Stimulated activated CD8-positive, alpha-beta memory T cell treated with anti-CD3 and anti-CD28 coated beads, Interleukin-4, amount 100 ng/mL, for 24 hours (primary cell): ENCODE data around the gene SLC32A1.
A peak's percentile ranks its signal among the peaks of the same experiment; 100 is the strongest.

Experiments
- DNase-seq: peaks from one replicate; pipeline ENCODE4 v3.0.0-alpha.2; 2020; ENCODE audit warnings: low read depth

Gene SLC32A1

GRCh38 chr20:38752029-38752428 is 27.7 kb downstream of the SLC32A1 start:
- no peak for DNase-seq

- no peak for DNase-seq
Observed at GRCh38 chr20:38754924-38755323, 30.6 kb downstream of the SLC32A1 start.

- no peak for DNase-seq
Observed at GRCh38 chr20:38755324-38755910, 31.1 kb downstream of the SLC32A1 start.

- no peak for DNase-seq
Observed at GRCh38 chr20:38757145-38757775, 33.0 kb downstream of the SLC32A1 start.

GRCh38 chr20:38759106-38759505 is 34.8 kb downstream of the SLC32A1 start:
- DNase-seq: no peak

GRCh38 chr20:38760978-38761377 is 36.7 kb downstream of the SLC32A1 start:
- DNase-seq: no peak

GRCh38 chr20:38762174-38762573 is 37.9 kb downstream of the SLC32A1 start:
- no peak for DNase-seq

- DNase-seq: no peak
Observed at GRCh38 chr20:38763616-38764015, 39.3 kb downstream of the SLC32A1 start.

GRCh38 chr20:38764567-38765318 is 40.5 kb downstream of the SLC32A1 start:
- DNase-seq: peak; percentile 31

GRCh38 chr20:38766071-38766470 is 41.8 kb downstream of the SLC32A1 start:
- no peak for DNase-seq

GRCh38 chr20:38769376-38770295 is 45.4 kb downstream of the SLC32A1 start:
- DNase-seq: no peak

- DNase-seq: no peak
Observed at GRCh38 chr20:38770546-38770945, 46.3 kb downstream of the SLC32A1 start.

GRCh38 chr20:38770970-38771369 is 46.7 kb downstream of the SLC32A1 start:
- DNase-seq: no peak

GRCh38 chr20:38771621-38772020 is 47.3 kb downstream of the SLC32A1 start:
- no peak for DNase-seq

- no peak for DNase-seq
Observed at GRCh38 chr20:38774167-38774566, 49.9 kb downstream of the SLC32A1 start.

- DNase-seq: no peak
Observed at GRCh38 chr20:38776363-38776762, 52.1 kb downstream of the SLC32A1 start.
